Measurements from ENCODE around the gene FBLN2.

The FBLN2 gene

DNA sequence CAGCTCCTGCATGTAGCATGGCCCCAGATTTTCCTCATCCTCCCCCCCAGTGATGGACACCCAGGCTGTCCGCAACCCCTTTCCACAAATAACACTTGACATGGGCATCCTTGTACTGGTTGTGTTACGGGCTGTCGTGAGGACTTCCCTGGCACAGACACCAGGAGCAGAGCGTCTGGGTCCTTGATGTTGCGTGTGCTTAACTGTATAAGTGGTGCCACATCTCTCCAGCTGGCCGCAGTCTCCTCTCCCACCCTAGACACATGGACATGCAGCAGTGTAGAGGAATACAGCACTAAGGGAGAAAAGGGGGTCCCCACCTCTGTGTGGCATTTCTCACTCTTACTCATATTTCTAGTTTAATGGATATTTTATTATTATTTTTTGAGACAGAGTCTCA is 56.6 kb downstream of the FBLN2 start:
- DNase-seq (ENCODE audit: low spot score): no peak

GRCh38 chr3:13607821-13608597 is 59.1 kb downstream of the FBLN2 start:
- DNase-seq (ENCODE audit: low spot score): no peak

DNA sequence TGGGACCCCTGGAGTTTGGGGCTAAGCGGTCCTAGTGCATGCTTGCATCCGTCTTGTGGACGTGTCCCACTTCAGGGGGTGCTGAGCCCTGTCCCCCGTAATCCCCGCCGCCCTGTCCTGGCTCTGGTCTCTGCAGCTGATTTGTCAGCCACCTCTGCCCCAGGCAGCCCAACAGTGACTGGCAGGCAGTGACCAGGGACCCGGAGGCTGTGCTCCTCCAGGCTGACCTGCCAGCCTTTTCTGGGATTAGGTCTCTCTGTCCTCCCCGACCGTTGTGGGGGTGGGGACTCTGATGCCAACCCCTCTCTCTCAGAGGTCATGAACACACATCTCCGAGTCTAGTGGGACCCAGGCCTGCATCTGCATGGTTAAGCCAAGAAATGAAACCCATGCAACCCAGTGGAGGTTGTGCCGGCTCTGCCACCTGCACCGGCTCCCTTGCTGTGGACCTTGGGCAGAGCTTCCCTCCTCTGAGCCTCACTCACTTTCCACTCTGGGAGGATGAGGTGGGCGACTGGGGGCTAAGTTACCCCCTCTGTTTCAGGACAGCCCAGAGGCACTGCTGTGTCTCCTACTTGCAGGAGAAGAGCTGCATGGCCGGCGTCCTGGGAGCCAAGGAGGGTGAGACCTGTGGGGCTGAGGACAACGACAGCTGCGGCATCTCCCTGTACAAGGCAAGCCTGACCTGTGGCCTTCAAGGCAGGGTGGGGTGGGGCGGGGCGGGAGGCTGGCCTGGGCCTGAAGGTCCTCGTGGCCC is 60.2 kb downstream of the FBLN2 start:
- DNase-seq (ENCODE audit: low spot score): no peak

DNA sequence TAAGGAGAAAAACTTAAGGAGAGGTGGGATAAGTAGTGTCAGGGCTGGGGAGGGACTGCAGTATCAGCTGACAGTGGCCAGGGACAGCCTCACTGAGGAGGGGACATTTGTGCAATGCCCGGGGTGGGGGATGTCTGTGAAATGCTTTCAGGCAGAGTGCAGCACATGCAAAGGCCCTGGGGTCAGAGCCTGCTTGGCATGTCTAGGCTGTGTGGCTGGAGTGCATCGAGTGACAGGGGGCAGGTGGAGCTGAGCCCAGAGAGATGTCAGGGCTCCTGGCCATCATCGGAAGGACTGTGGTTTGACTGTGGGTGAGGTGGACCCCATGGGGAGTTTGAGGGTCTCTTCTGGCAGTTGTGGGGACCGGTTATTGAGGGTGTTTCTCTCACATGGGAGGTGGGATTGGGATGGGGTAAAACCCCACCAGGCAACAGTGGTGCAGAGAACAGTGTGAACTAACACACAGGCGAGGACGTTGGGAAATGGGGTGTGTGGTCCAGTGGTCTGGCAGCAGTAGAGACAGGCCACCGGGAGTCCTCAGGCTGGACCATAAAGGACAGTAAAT is 61.2 kb downstream of the FBLN2 start:
- no peak for DNase-seq (ENCODE audit: low spot score)

DNA sequence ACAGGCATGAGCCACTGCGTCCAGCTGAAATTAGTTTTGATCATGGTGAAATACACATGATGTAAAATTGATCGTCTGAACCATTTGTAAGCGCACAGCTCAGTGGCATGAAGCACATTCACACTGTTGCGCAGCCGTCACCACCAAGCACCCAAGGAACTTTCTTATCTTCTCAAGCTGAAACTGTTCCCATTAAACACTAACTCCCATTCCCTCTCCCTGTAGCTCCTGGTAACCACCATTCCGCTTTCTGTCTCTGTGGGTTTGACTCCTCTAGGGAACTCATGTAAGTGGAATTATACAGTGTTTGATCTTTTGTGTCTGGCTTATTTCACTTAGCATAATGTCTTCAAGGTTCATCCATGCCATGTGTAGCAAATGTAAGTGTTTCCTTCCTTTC is 62.3 kb downstream of the FBLN2 start:
- no peak for DNase-seq (ENCODE audit: low spot score)

DNA sequence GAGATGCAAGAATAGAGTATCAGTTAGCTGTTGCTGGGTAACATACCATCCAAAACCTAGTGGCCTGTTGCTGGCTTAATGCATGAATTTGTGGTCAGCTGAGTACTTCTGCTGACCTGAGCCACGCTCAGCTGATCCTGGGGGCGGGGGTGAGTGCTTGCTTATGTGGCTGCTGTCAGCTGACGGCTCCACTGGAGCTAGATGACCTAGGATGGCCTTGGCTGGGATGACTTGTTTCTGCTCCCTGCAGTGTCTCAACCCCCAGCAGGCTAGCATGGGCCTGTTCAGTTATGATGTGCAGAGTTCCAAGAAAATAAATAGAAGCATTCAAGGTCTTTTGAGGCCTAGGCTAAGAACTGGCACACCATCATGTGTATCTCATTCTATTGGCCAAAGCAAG is 63.9 kb downstream of the FBLN2 start:
- DNase-seq (ENCODE audit: low spot score): no peak

DNA sequence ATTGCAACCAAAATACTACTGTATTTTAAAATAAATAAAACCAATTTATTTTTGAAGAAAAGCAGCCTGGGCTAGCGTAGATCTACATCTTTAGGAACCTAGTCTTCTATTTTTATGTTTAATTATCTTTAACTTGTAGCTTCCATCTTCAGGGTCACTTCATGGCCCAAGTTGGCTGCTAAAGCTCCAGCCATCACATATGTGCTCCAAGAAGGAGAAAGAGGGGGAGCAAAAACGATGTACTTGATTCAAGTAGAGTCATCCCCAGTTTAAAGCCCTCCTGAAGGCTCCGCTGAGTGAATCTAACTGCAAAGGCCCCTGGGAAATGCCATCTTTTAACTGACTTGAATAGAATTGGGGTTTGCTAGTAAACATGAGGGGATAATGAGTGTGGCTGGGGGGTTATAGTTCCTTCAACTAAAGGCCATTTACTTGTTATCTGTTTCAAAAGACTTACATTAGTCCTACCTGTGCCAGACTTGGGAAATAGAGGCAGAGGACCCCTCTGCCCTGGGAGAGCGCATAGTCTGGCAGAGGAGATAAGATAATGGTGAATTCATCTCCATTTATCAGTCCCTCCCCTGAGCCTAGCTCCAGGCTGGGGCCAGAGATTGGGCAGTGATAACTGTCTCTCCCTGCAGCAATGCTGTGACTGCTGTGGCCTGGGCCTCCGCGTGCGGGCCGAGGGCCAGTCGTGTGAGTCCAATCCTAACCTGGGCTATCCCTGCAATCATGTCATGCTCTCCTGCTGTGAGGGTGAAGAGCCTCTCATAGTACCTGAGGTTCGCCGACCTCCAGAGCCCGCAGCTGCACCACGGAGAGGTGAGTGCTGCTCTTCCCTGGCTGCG is 64.6 kb downstream of the FBLN2 start:
- no peak for DNase-seq (ENCODE audit: low spot score)

DNA sequence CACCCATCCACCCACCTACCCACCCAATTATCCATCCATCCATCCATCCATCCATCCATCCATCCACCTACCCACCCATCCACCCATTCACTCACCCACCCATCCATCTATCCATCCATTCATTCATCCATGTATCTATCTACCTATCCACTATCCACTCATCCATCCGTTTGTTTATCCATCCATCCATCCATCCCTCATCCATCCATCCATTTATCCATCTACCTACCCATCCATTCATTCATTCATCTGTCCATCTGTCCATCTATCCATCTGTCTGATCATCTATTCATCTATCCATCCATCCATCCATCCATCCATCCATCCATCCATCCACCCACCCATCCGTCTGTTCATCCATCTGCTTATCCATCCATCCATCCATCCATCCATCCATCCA is 65.7 kb downstream of the FBLN2 start:
- no peak for DNase-seq (ENCODE audit: low spot score)

DNA sequence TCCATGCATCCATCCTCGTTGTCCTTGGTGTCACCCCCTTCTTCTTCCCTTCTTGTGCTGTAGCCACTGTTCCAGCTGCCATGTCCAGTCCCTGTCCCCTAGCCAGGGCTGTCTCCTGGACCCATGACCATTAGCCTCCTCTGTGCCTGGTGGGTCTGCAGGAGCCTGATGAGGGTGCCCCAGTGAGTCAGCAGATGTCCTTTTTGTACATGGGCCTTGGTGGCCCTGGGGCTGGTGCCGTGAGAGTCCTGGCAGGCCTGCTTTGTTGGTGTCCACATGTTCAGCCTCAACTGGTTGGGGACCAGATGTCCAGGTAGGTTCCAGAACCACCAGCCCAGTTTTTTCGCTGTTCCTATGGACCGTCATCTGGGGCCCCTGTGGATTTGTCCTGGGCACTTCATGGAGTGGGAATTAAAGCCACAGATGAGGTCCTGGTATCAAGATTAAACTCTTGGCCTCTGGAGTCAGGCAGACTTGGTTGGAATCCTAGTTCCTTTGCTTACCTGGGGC is 66.1 kb downstream of the FBLN2 start:
- DNase-seq (ENCODE audit: low spot score): no peak

DNA sequence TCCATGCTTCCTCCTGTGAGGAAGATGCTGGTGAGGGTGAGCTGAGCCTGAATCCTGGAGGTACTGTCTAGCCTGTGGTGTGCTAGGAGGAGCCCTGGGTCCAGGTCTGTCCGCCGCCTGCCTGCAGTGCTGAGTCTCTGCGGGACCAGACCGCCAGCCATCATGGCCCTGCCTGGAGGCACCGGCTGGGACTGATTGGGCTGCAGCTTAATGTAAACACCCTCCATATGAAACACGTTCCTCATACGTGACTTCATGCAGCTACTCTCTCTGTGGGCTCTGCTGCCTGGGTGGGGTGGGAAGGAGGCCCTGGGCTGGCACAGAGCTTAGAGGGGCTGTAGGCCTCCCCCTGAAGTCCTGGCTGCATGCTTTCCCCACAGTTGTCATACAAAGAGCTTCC is 67.4 kb downstream of the FBLN2 start:
- no peak for DNase-seq (ENCODE audit: low spot score)

GRCh38 chr3:13617097-13617738 is 68.3 kb downstream of the FBLN2 start:
- no peak for DNase-seq (ENCODE audit: low spot score)

DNA sequence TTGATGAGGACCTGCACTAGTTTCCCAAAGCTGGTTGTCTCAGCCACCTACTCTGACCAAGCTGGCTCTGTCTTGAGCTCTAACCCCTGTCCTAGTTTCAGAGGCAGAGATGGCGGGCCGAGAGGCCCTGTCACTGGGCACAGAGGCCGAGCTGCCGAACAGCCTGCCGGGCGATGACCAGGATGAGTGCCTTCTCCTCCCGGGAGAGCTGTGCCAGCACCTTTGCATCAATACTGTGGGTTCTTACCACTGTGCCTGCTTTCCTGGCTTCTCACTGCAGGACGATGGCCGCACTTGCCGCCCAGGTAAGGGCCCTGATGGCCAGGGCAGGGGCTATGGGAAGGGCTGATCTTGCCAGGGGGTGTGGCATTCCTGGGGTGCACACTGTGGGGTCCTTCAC is 69.1 kb downstream of the FBLN2 start:
- no peak for DNase-seq (ENCODE audit: low spot score)

DNA sequence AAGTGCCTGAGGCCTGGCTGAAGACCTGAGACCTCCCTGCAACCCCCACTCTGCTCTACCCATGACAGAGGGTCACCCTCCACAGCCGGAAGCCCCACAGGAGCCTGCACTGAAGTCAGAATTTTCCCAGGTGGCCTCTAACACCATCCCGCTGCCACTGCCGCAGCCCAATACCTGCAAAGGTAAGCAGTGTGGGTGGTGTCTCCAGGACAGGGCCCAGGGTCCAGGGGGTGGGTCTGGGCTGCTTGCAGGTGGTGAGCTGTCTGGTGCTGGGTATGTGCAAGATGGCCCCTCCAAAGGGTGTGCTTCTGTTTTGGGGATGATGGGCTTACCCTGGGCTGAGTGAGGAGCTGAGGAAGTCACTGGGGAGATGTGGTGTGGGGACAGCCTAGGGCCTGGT is 69.9 kb downstream of the FBLN2 start:
- no peak for DNase-seq (ENCODE audit: low spot score)

GRCh38 chr3:13619661-13620230 is 70.8 kb downstream of the FBLN2 start:
- no peak for DNase-seq (ENCODE audit: low spot score)

DNA sequence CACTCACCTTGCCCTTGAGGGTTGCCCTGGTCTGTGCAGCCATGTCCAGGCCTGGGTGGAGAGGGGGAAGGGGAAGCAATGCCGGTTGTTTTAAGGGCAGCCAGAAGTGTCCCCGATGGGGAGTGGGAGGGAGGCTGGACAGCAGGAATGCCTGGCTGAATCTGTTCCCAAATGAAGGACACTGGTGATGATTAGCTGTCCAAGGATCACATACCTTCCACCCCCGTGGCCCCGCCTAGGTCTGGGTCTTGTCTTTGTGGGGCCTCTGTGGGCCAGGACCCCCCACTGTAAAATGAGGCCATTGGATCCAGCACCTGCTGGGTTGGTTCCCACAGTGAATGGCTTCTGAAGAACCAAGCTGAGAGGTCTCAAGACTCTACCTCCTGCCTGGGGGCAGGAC is 71.4 kb downstream of the FBLN2 start:
- DNase-seq (ENCODE audit: low spot score): no peak

DNA sequence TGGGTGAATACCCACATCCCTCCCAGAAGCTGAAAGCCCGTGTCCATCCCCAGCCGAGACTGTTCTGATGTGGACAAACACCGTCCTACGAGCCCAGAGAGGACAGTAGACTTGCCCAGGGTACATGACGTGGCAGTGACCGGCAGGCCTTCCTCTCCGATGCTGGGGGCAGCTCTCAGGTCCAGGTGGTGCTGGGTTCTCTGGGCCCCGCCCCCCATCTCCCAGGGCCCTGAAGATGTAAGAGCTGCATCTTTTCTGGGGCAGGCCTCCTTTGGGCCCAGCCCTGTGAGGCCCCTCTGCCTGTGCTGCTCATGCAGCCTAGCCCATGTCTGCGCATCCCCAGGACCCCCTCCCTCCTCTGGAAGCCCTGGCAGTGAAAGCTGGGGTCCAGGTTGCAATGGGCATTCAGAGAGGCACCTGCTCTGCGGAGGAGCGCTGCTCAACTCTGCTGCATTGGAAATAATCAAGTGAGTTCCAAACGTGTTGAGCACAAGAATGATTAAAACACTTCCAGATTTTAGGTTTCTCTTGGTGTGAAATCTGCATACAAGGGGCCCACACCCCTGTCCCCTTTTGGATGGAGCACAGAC is 71.9 kb downstream of the FBLN2 start:
- DNase-seq (ENCODE audit: low spot score): no peak

DNA sequence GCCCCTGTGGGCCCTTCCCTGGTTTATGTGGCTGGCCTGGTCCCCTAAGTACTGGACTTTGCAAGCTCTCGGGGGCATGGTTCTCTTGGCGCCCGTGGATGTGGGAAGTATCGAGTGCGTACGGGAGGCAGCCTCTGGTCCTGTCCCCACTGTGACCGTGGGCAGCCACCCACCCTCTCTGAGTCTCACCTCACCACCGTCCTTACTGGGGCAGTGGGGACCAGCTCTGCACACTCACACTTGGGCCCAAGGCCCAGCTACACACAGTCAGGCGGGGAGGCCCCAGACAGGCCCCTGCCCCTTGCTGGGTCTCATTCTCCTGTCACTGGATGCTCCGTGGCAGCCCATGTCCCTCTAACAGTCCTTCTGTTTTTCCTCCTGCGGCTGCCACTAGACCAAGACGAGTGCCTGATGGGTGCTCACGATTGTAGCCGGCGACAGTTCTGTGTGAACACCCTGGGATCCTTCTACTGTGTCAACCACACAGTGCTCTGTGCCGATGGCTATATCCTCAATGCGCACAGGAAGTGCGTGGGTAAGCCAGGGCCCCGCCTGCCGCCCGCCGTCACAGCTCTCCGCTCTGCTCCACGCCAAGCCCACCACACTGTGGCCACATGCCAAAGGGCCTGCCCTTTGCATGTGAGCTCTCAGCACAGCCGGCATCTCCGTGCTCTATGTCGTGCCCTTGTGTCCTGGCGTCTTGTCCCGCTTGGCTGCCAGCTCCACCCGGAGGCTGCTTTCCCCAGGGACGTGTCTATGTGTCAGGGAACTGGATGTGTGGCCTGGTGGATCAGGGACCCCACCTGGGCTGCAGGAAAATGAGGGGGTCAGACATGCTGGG is 72.7 kb downstream of the FBLN2 start:
- DNase-seq (ENCODE audit: low spot score): no peak

DNA sequence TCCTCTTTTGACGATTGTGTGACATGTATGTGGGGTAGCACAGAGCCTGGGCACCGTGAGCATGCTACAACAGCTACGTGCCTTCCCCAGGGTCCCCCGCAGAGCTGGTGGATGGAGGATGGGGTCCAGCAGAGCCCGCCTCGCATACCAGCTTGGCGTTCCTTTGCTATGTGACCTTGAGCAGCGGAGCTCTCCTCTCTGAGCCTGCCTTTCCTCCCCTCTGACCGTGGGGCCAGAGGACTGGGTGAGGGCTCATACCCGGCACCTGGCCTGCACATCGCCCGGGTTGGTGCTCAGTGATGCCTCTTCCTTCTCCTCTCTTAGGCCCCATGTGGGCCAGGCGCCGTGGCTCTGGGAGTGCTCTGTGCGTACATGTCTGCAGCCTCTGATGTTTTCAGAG is 73.4 kb downstream of the FBLN2 start:
- DNase-seq (ENCODE audit: low spot score): no peak

- DNase-seq (ENCODE audit: low spot score): no peak
Measured at GRCh38 chr3:13623101-13623654, 74.3 kb downstream of the FBLN2 start.

DNA sequence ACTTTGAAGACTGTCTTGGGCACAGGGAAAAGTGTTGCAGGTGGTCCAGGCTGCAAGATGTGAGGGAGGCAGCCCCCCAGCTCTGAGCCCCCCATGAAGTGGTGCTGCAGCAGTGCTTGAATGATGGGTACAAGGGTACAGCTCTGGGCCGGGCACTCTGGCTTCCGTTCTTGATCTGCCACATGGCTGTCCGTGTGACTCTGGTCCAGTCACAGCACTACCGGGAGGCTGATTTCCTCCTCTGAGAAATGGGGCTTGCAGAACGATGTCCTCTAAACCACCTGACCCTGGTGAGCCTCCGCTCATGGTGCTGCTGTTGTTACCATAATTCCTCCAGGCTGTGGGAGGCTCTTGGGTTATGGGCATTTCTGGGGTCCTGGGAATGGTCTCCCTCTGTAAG is 75.1 kb downstream of the FBLN2 start:
- no peak for DNase-seq (ENCODE audit: low spot score)
